PC-3 (cell line): ENCODE data around the gene PJA1. TPM values are rescaled to one million over a fixed set of nuclear protein-coding genes. Genes with fewer than 3 reads are reported as not detected.

ENCODE experiments used
- ATAC-seq: fragments of 200-7000 bp; cut with Tn5 transposase; 2 replicates; pipeline ENCODE4 v1.9.1; 2020; ENCODE audit warnings: mild to moderate bottlenecking, moderate library complexity
- BruUV-seq: library from RNA; stranded (reverse); fragments of 400-500 nt; replicated peaks from 2 replicates; lab custom pipeline; 2021; lab: Mats Ljungman, UMichigan
- CTCF ChIA-PET: fragments of 300-600 bp; sonication (Branson Sonifier 250); formaldehyde crosslinking; loops from one replicate; lab custom pipeline; 2022; ENCODE audit warnings: antibody characterized with exemption; lab: Charles Lee
- POLR2A ChIA-PET: fragments of 300-600 bp; sonication (Branson Sonifier 250); formaldehyde crosslinking; loops from one replicate; lab custom pipeline; 2022; ENCODE audit warnings: antibody characterized with exemption; ENCODE audit not compliant: unreplicated experiment; lab: Charles Lee
- DNase-seq: peaks from one replicate; pipeline ENCODE4 v3.0.0-alpha.2; 2015
- H2AFZ ChIP-seq: fragments of 300-600 bp; sonication (generic); 2 replicates; pipeline ENCODE4 v1.6.0; 2016; ENCODE audit warnings: antibody characterized with exemption, low read length
- H3F3A ChIP-seq: fragments of 300-600 bp; sonication (generic); one replicate; pipeline ENCODE4 v1.6.0; 2017; ENCODE audit warnings: antibody characterized with exemption, low read length, control low read depth, mild to moderate bottlenecking; ENCODE audit not compliant: unreplicated experiment
- H3K27ac ChIP-seq: fragments of 300-600 bp; sonication (generic); 2 replicates; pipeline ENCODE4 v1.5.1; 2016; ENCODE audit warnings: mild to moderate bottlenecking, low read length
- H3K27me3 ChIP-seq: fragments of 300-600 bp; sonication (generic); 2 replicates; pipeline ENCODE4 v1.6.1; 2016; ENCODE audit warnings: low read length, mixed read lengths
- H3K36me3 ChIP-seq: fragments of 300-600 bp; sonication (generic); 2 replicates; pipeline ENCODE4 v1.6.1; 2016; ENCODE audit warnings: low read depth, mixed run types, low read length, mixed read lengths
- H3K4me1 ChIP-seq: fragments of 300-600 bp; sonication (generic); 2 replicates; pipeline ENCODE4 v1.5.1; 2016; ENCODE audit warnings: low read length; ENCODE audit not compliant: insufficient read depth
- H3K4me2 ChIP-seq: fragments of 300-600 bp; sonication (generic); 2 replicates; pipeline ENCODE4 v1.6.0; 2016; ENCODE audit warnings: low read length
- H3K4me3 ChIP-seq: fragments of 300-600 bp; sonication (generic); 2 replicates; pipeline ENCODE4 v1.5.1; 2016; ENCODE audit warnings: mild to moderate bottlenecking, low read length, mixed read lengths
- H3K79me2 ChIP-seq: fragments of 300-600 bp; sonication (generic); 2 replicates; pipeline ENCODE4 v1.6.1; 2017; ENCODE audit warnings: low read length, mixed read lengths
- H3K9ac ChIP-seq: fragments of 300-600 bp; sonication (generic); 2 replicates; pipeline ENCODE4 v1.6.0; 2016; ENCODE audit warnings: mild to moderate bottlenecking, low read length
- H3K9me2 ChIP-seq: fragments of 300-600 bp; sonication (generic); replicated peaks from 2 replicates; pipeline ENCODE4 v1.6.1; 2016; ENCODE audit warnings: mixed run types, low read length, mixed read lengths
- H3K9me3 ChIP-seq: fragments of 300-600 bp; sonication (generic); 2 replicates; pipeline ENCODE4 v1.6.1; 2016; ENCODE audit warnings: low read length, mixed read lengths
- H4K20me1 ChIP-seq: fragments of 300-600 bp; sonication (generic); 2 replicates; pipeline ENCODE4 v1.6.1; 2016; ENCODE audit warnings: low read length, mixed read lengths
- EZH2 ChIP-seq: fragments of 300-600 bp; sonication (generic); IDR thresholded peaks from one replicate; pipeline ENCODE4 v1.6.1; 2017; ENCODE audit warnings: antibody characterized with exemption, mild to moderate bottlenecking, low read length; ENCODE audit not compliant: unreplicated experiment
- EZH2phosphoT487 ChIP-seq: fragments of 300-600 bp; sonication (generic); IDR thresholded peaks from 2 replicates; pipeline ENCODE4 v1.6.1; 2018; ENCODE audit warnings: mild to moderate bottlenecking, antibody characterized with exemption, low read length, borderline replicate concordance
- intact Hi-C: fragments of 100-400 bp; cut with micrococcal nuclease; formaldehyde crosslinking; loops from 2 replicates; pipeline ENCODE4 v1.9.0; 2023
- total RNA-seq: library from RNA; depleted of rRNA; stranded (reverse); fragments of >200 nt; gene quantifications from 2 replicates; pipeline ENCODE4 v1.2.3, GENCODE V29; 2014
- TF ChIP-seq, protein P1 (sequence below): fragments of 300-600 bp; sonication (generic); conservative IDR thresholded peaks from 2 replicates; pipeline ENCODE4 v1.5.1; 2017; ENCODE audit warnings: antibody characterized with exemption, low read depth, mild to moderate bottlenecking, low read length

PJA1 gene
- total RNA-seq, 1 experiment from 2014 or later, result 37.6 TPM

DNA sequence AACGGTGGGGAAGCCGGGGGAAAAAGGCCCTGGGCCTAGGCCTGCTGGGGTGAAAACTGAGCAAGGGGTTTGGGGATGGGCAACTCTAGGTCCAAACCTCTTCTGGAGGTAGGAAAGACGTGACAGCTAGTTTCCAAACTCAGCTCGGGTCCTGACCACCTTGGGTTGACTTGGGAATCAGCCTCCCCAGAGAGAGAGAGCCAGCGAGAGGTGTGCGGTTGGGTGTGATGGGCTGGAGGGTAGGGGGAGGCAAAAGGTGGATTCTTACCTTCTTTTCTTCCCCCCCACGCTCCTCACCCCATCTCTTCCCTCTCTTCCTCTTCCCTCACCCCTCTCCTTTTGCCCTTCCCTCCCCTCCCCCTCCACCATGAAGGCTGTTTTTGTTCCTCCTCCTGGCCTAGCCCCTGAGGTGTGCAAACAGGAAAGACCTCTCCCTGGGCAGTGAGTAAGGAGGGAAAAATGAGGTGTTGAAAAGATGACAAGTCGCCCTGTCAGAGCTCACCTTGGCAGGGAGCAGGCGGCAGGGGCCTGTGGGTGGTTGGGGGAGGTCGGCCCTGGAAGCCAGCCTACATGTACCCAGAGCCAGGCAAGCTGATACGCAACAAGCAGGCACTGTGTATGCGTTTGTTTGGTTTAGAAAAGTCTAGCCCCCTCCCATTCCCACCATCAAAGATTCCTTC, 14.8 kb downstream of the PJA1 start:
- H4K20me1 ChIP-seq, result no peaks in the 10 kb centered on the region
- no peaks in the 10 kb centered on the region for H3K27me3 ChIP-seq
- peak overlapping the region; percentile 75 for H3K4me2 ChIP-seq
- H3K79me2 ChIP-seq, result no peaks in the 10 kb centered on the region
- DNase-seq, result peak; percentile 93
- no peaks in the 10 kb centered on the region for H3K9me3 ChIP-seq
- TF ChIP-seq EZH2phosphoT487 (no peak), EZH2 (no peak)
- TF ChIP-seq, protein P1, sequence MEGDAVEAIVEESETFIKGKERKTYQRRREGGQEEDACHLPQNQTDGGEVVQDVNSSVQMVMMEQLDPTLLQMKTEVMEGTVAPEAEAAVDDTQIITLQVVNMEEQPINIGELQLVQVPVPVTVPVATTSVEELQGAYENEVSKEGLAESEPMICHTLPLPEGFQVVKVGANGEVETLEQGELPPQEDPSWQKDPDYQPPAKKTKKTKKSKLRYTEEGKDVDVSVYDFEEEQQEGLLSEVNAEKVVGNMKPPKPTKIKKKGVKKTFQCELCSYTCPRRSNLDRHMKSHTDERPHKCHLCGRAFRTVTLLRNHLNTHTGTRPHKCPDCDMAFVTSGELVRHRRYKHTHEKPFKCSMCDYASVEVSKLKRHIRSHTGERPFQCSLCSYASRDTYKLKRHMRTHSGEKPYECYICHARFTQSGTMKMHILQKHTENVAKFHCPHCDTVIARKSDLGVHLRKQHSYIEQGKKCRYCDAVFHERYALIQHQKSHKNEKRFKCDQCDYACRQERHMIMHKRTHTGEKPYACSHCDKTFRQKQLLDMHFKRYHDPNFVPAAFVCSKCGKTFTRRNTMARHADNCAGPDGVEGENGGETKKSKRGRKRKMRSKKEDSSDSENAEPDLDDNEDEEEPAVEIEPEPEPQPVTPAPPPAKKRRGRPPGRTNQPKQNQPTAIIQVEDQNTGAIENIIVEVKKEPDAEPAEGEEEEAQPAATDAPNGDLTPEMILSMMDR, result no peak
- H2AFZ ChIP-seq, result 0 out of 2 replicates have a peak overlapping the region, but pooled peaks have one; percentile 23
- no peaks in the 10 kb centered on the region for H3K36me3 ChIP-seq
- peaks cover 43% of the 10 kb centered on the region for H3K4me1 ChIP-seq
- ChIA-PET POLR2A (no interaction called here), CTCF (no interaction called here)
- peak overlapping the region; percentile 18; the same call in 1 of the 2 replicates for H3K4me3 ChIP-seq
- peak overlapping the region; percentile 96 for H3K27ac ChIP-seq
- H3K9me2 ChIP-seq, result no peaks in the 10 kb centered on the region
- BruUV-seq, result no TSS peak
- intact Hi-C loops, result loop anchor here (5.0 to 10.0 kb wide), 3 partner anchors 72 to 323 kb away; partner anchors contain the start of gene EFNB1
- ATAC-seq, result peak; percentile 87
- H3F3A ChIP-seq, result no peaks in the 10 kb centered on the region
- H3K9ac ChIP-seq, result peak overlapping the region; percentile 65

DNA sequence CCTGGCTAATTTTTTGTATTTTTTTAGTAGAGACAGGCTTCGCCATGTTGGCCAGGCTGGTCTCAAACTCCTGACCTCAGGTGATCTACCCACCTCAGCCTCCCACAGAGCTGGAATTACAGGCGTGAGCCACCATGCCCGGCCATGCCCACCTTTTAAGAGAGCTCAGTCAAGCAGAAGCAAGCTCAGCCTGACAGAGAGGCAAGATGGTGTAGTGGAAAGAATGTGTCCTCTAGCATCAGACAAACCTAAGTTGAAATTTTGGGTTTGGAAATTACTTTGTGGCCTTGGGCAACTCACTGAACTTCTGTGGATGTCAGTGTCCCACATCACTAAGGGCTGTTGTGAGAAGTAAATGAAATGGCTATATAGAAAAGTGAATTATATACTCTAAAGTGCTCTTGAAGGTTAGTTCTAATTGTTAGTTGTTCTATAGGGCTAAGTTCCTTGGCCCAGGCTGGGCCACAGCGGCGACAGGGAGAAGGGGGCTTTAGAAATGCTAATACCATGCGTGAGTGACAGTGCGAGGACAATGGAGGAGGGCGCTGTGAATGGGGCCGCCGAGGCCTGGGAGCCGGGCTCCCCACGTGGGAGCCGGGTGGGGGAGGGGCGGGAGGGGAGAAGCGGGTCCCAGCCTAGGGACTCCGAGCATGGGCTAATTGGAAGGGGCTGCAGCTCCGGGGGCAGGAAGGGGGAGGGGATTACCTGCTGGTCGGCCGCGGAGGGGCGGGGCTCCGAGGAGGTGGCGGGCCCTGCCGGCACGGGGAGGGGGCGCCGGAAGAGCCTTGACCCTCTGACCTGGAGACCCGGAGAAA, 15.6 kb downstream of the PJA1 start:
- Histone ChIP-seq H3K9ac (peak overlapping the region; percentile 60), H2AFZ (no peak overlapping the region), H3K4me3 (no peak overlapping the region), H3K4me2 (peak overlapping the region; percentile 75), H3K27ac (peak overlapping the region; percentile 96), H3K9me2 (no peaks in the 10 kb centered on the region), H3F3A (no peaks in the 10 kb centered on the region), H3K9me3 (no peaks in the 10 kb centered on the region), H4K20me1 (no peaks in the 10 kb centered on the region), H3K27me3 (no peaks in the 10 kb centered on the region), H3K4me1 (peaks cover 43% of the 10 kb centered on the region), H3K36me3 (no peaks in the 10 kb centered on the region), H3K79me2 (no peaks in the 10 kb centered on the region)
- no TSS peak for BruUV-seq
- intact Hi-C loops, result loop anchor here (5.0 to 10.0 kb wide), 3 partner anchors 73 to 322 kb away; partner anchors contain the start of gene EFNB1
- CTCF ChIA-PET, result no interaction called here
- TF ChIP-seq EZH2 (no peak), EZH2phosphoT487 (no peak)
- TF ChIP-seq, protein P1, result no peak
- ATAC-seq (no peak), DNase-seq (no peak)
- POLR2A ChIA-PET, result no interaction called here
